AG09309 (cell line): ENCODE measurements around the gene DISC1.

Source experiments
- DNase-seq: peaks from one replicate; pipeline ENCODE4 v3.0.0-alpha.2; 2010; ENCODE audit warnings: low read depth
- H3K4me3 ChIP-seq: 2 replicates; pipeline ENCODE4 v1.5.1; 2011; ENCODE audit warnings: mild to moderate bottlenecking, low read depth, low read length, moderate library complexity; ENCODE audit not compliant: control insufficient read depth
- CTCF ChIP-seq: IDR thresholded peaks from 2 replicates; pipeline ENCODE4 v1.5.1; 2011; ENCODE audit warnings: mild to moderate bottlenecking, low read depth, low read length, inconsistent platforms; ENCODE audit not compliant: insufficient read depth, control insufficient read depth; ENCODE audit errors: missing control alignments

The DISC1 gene

GRCh38 chr1:231878737-231879136, 252.1 kb downstream of the DISC1 start:
- no peak for DNase-seq
- no peak for TF ChIP-seq CTCF
- no peak overlapping the region for H3K4me3 ChIP-seq

- no peak for DNase-seq
- no peak overlapping the region for H3K4me3 ChIP-seq
- no peak for TF ChIP-seq CTCF
Observed at GRCh38 chr1:231879296-231879695, 252.7 kb downstream of the DISC1 start.

GRCh38 chr1:231882333-231882732, 255.7 kb downstream of the DISC1 start:
- DNase-seq = no peak
- no peak overlapping the region for H3K4me3 ChIP-seq
- TF ChIP-seq CTCF = no peak

- TF ChIP-seq CTCF = no peak
- DNase-seq = no peak
- H3K4me3 ChIP-seq = no peak overlapping the region
Observed at GRCh38 chr1:231882790-231883189, 256.2 kb downstream of the DISC1 start.

- DNase-seq = no peak
- TF ChIP-seq CTCF = no peak
- no peak overlapping the region for H3K4me3 ChIP-seq
Observed at GRCh38 chr1:231883382-231883781, 256.8 kb downstream of the DISC1 start.

GRCh38 chr1:231885209-231885854, 258.7 kb downstream of the DISC1 start:
- no peak for TF ChIP-seq CTCF
- no peak for DNase-seq
- H3K4me3 ChIP-seq = no peak overlapping the region
